NCI-H82 treated with DMSO at 0.1 percent for 48 hours (cell line): ENCODE results near the gene CCDC61.

Experiments used
- DNase-seq: peaks from one replicate; lab custom pipeline; 2025; ENCODE audit not compliant: unreplicated experiment; lab: John Stamatoyannopoulos, UW

Gene CCDC61

DNA sequence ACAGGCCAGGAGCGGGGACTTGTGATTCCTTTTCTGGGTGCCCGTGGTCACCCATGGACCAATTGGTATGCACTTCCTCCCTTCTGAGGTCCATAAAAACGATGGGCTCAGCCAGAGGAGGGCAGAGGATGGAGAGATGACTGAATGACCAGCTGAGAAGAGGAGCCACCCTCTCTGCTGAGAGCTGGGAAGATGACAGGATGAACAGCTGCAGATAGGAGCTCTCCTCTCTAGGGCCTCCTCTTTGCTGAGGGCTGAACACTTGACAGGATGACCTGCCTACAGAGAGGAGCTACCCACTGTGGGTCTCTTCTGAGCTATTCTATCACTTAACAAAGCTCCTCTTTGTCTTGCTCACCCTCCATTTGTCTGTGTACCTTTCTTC lies 41.5 kb downstream of the CCDC61 start:
- DNase-seq: no peak

DNA sequence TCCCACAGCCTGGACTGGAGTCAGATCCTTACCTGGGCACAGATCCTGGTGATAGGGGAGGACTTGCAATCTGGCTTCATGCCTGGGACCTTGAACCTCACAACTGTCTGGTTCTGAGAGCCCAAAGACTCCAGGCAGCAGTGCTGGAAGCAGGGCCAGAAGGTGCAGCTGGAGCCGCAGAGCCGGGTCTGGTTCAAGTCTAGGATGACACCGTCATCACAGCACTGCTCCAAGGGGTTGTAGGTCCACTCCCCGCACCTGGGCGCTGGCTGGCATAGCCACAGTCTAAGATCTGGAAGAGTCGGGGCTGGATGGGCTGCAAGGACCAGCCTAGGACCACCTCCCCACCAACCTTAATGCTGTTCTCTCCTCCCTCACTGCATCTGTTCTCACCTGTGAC lies 44.9 kb downstream of the CCDC61 start:
- DNase-seq: no peak

DNA sequence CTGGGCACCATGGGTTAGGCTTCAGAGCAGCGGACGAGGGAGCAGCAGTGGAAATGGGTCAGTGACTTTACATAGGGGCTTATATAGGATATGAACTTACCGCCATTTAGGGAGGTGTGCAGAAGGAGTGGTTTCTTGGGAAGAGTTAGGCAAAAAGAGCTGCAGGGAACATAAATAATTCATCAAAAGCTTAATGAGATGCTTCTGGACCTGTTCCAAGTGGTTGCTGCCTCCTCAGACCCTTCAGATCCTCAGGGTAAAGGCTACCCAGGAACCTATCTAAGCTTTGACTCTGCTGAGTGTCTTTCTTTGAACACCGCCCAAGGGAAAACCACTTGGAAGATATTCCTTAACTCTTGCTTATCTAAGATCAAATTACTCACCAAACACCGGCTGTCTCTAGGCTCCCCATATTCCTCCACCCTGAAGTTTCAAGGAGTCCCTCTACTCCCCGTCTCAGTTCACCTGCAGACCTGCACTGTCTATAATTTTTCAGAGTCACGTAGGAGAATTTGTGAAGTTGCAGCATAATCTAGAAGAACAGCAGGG lies 45.8 kb downstream of the CCDC61 start, which contains the start of gene IGFL4:
Gene IGFL4, minus strand, starts transcription at position 51 of the 549 bp plus-strand sequence. Its CDS starts 40 bp downstream, at position 11.
- DNase-seq: no peak

DNA sequence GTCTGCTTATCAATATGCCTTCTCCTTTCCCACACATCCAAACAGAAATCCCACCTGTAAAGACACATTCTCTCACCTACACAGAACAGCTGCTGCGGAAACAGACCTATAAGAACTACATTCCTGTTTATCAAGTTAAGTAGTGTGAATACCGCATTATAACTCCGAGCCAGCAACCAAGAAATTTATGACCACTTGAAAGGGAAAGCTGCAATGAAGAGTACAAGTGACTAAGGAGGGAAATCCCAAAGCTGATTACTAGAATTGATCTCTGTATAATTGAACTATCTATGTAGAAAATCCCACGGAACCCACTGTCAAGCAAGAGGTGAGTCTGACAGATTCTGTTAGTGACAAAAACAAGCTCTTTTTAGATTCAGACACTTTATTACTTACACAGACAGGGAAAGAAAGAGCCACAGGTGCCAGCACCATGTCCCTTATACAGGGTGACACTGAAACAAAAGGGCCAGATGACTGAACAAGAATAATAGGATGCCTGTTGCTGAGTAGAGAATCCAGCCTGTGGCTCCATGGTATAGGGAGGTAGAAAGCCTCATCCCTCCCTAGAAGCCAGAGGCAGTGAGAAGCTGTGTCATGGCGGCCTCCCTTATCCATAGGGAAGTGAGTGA lies 47.1 kb downstream of the CCDC61 start:
- DNase-seq: no peak

DNA sequence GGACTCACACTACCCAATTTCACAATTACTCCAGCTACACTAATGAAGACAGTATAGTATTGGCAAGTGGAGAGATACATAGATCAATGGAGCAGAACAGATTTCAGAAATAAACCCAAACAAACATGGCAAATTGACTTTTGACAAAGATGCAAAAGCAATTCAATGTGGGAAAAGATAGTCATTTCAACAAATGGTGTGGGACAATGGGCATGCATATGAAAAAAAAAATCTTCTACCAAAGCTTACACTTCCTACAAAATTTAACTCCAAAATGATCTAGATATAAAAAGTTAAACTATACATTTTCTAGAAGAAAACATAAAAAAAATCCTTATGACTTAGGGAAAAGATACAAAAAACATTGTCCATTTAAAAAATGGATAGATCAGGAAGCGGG lies 48.3 kb downstream of the CCDC61 start:
- no peak for DNase-seq

DNA sequence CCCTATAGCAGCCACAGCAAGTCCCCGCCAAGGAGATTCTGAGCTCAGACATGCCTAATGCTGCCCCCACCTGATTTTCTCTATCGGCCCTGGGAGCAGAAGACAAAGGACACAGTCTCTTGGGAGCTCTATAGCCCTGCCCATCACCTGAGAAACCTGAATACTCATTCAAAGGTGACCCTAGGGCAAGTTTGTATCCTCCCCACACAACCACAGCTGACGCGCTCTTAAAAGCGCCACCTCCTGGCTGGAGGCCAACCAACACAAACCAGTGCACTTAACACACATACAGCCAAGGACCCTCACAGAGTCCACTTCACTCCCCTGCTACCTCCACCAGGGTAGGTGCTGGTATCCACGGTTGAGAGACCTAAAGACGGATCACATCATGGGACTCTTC lies 54.3 kb downstream of the CCDC61 start:
- DNase-seq: no peak

DNA sequence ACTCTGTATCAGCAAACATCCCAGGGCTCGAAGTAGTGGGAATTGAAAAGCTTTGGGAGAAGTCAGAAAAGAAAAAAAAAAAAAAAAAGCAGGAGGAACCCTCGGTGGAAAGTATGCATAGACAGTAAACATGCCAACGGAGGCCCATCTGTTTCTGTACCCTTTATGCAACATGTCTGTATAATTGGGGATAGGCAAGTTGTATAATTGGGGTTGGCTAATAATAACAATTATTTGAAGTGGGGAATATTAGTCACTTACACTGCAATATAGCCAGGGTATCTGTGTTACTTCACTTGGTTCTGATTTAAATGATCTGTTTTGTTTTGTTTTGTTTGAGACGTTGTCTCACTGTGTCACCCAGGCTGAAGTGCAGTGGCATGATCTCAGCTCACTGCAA lies 57.6 kb downstream of the CCDC61 start:
- DNase-seq: no peak

DNA sequence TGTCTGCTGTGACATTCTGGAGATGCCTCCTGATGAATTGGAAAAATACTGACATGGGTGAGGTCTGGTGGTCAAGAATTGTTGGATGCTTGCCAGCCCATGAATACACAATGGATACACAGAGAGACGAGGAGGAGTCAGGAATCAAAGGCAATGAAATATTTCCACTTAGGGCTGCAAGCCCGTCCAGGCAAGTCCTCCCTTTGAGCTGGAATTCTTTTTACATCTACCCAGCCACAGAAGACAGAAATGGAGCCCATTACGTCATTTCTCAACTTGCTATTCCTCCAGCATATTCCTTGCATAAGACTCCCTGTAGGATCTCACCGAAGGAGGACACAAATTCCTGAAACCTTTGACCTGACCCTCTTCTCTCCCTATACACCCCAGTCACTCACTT lies 61.3 kb downstream of the CCDC61 start:
- DNase-seq: no peak

DNA sequence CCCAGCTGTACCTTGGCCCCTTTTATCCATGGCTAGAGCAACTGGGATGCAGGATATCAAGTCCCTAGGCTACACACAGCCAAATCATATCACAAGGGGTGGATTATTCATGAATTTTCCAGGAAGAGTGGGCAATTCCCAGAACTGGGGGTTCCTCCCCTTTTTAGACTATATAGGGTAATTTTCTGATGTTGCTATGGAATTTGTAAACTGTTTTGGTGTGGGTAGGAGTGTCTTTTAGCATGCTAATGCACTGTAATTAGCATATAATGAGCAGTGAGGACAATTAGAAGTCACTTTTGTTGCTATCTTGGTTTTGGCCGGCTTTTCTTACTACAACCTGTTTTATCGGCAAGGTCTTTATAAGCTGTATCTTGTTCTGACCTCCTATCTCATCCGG lies 63.5 kb downstream of the CCDC61 start:
- no peak for DNase-seq

DNA sequence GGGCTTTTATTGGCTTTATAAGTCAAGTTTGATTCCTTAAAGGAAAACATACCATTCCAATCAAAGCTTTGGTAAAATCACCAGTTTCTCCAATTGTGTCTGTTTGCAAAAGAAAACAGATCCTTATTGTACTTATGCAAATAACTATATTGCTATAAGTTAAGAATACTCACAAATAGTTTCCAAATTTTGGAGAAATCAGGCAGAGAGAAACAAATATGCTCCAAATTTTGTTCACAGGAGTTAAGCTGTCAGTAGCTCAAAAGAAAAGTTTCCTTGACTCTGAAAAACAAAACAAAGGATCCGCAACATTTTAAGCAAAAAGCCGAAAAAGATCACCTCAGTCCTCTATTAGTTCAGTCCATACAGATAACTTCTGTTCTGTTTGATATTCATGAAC lies 64.7 kb downstream of the CCDC61 start:
- DNase-seq: no peak

DNA sequence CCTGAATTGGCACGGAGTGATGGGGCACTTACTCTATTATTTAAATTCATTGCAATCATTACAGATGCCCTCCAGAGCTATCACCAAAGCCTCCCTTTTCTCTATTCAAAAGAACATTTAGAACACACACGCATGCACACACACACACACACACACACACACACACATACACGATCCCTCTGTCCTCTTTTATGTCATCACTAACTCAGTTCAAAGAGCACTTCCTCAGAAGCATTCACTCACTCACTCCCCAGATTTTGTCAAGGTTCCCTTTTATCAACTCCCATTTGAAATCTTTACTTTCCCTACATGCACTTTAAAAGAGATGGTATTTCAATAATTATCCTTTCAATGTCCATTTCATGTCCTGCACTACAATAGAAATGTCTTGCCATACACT lies 67.9 kb downstream of the CCDC61 start:
- no peak for DNase-seq

DNA sequence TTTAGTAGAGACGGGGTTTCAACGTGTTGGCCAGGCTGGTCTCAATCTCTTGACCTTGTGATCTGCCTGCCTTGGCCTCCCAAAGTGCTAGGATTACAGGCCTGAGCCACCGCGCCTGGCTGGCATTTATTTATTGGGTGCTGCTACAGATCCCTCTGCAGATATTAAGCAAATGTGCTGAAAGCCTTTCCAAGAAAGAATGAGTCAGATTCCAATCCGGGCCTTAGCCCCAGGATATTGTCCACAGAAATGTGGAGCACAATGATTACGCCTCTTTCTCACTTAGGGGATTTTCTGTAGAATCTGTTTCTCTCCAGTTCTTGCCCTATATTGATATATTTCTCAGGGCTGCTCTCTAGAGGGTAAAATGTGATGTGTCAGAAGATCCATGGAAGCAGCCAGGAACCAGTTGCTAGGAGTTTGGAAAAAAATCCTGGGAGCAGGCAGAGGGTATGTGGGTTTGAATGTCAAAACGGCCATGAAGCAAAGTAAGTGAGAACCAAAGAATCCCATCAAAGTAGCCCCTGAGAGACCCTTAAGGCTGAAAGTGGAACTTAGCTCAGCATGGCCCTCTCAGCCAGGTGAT lies 70.3 kb downstream of the CCDC61 start:
- DNase-seq: no peak

DNA sequence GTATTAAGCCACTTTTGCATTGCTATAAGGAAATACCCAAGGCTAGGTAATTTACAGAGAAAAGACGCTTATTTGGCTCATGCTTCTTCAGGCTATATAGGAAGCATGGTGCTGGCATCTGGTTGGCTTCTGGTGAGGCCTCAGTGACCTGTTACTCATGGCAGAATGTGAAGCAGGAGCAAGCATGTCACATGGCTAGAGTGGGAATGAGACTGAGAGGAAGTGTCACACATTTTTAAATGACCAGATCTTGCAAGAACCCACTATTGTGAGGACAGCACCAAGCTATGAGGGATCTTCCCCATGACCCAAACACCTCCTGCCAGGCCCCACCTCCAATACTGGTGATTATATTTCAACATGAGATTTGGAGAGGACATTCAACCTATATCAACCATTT lies 71.2 kb downstream of the CCDC61 start:
- no peak for DNase-seq

DNA sequence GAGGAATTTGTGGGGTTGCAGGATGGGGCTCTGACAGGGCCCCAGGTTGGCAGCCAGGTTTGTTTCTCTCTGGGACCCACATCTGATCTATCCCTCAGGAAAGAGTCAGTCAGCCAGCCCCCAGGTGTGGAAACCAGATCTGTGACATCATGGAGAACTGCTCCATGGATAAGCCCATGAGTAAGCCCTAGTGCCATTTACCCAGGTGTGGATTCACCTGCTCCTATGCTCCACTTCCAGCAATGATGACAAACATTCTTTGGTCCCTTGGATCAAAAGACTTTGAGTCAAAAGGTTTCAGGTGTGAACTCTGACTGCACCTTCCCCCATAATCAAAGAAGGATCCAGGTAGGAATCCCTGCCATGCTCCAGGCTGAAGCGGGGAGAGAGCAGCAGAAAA lies 72.4 kb downstream of the CCDC61 start:
- DNase-seq: no peak
